Esophagus squamous epithelium (tissue), 5 donors: ENCODE measurements around the gene RSF1. TPM values are rescaled to one million over a fixed set of nuclear protein-coding genes. Genes with fewer than 3 reads are reported as not detected.

Source experiments
- DNase-seq: peaks from one replicate; lab custom pipeline; 2025; lab: John Stamatoyannopoulos, UW
- H3K27ac ChIP-seq, 4 donors: fragments of 200-600 bp; sonication (generic); one replicate each; pipeline ENCODE4 v1.5.1; 2016 to 2019; ENCODE audit warnings: mild to moderate bottlenecking in 1 of 4
- H3K27me3 ChIP-seq, 4 donors: fragments of 200-600 bp; sonication (generic); 1 replicate in 3 of 4; 2 replicates in 1 of 4; pipeline versions ENCODE4 v1.5.1 to v1.6.0; 2017 to 2021; ENCODE audit warnings: antibody characterized with exemption in 1 of 4
- H3K36me3 ChIP-seq, 3 donors: fragments of 200-600 bp; sonication (generic); one replicate each; pipeline ENCODE4 v1.5.1; 2016 to 2019
- H3K4me1 ChIP-seq, 3 donors: fragments of 200-600 bp; sonication (generic); one replicate each; pipeline ENCODE4 v1.5.1; 2017 to 2019
- H3K4me3 ChIP-seq, 4 donors: fragments of 200-600 bp; sonication (generic); 1 replicate in 3 of 4; 2 replicates in 1 of 4; pipeline ENCODE4 v1.5.1; 2016 to 2019; ENCODE audit warnings: mild to moderate bottlenecking in 2 of 4, moderate library complexity in 1 of 4
- H3K9me3 ChIP-seq, 3 donors: fragments of 200-600 bp; sonication (generic); one replicate each; pipeline ENCODE4 v1.5.1; 2016 to 2019
- CTCF ChIP-seq, 6 experiments: fragments of 450-650 bp in 4 of 6; fragments of 200-600 bp in 2 of 6; sonication (generic) in 2 of 6; IDR thresholded peaks; one replicate each; pipeline ENCODE4 v1.5.1; 2016 to 2019; ENCODE audit warnings: antibody characterized with exemption in 6 of 6, mild to moderate bottlenecking in 4 of 6, moderate library complexity in 4 of 6
- POLR2A ChIP-seq, 4 donors: fragments of 450-650 bp; IDR thresholded peaks; one replicate each; pipeline ENCODE4 v1.6.1; 2017; ENCODE audit warnings: antibody characterized with exemption in 4 of 4, mild to moderate bottlenecking in 4 of 4, moderate library complexity in 3 of 4
- WGBS, 2 donors: methylation state at CpG; one replicate each; pipeline ENCODE4 v1.1.5; 2018; 5-methylcytosine and 5-hydroxymethylcytosine counted together
- intact Hi-C: fragments of 100-400 bp; cut with DNase I; formaldehyde crosslinking; loops from one replicate; pipeline ENCODE4 v1.15.0; 2022
- total RNA-seq, 4 donors: library from RNA; depleted of rRNA; stranded (reverse); fragments of >200 nt; gene quantifications; one replicate each; pipeline ENCODE4 v1.1.0, GENCODE V29; 2016
- donor health status: DM: yes; HTN: yes; CAD: no.

Gene RSF1
- total RNA-seq, 4 donors from 2014 or later = 14.7 to 37.8 (median 29.1) TPM

- H3K36me3 ChIP-seq = no peaks in the 10 kb centered on the region
- TF ChIP-seq POLR2A (IDR thresholded peaks at IDR 0.05) = no peak
- no peak for TF ChIP-seq CTCF (IDR thresholded peaks at IDR 0.05)
- no peak overlapping the region for H3K27ac ChIP-seq
- DNase-seq = no peak
- WGBS, 2 donors = 75 to 86% methylated on average over 1 of the region's 1 CpG
- no peaks in the 10 kb centered on the region for H3K9me3 ChIP-seq
- H3K27me3 ChIP-seq = no peaks in the 10 kb centered on the region
- H3K4me3 ChIP-seq = no peak overlapping the region
- H3K4me1 ChIP-seq = no peaks in the 10 kb centered on the region
- intact Hi-C loops = no loop called here
These were observed 110.2 kb downstream of the RSF1 start for GRCh38 chr11:77710358-77710757.

DNA sequence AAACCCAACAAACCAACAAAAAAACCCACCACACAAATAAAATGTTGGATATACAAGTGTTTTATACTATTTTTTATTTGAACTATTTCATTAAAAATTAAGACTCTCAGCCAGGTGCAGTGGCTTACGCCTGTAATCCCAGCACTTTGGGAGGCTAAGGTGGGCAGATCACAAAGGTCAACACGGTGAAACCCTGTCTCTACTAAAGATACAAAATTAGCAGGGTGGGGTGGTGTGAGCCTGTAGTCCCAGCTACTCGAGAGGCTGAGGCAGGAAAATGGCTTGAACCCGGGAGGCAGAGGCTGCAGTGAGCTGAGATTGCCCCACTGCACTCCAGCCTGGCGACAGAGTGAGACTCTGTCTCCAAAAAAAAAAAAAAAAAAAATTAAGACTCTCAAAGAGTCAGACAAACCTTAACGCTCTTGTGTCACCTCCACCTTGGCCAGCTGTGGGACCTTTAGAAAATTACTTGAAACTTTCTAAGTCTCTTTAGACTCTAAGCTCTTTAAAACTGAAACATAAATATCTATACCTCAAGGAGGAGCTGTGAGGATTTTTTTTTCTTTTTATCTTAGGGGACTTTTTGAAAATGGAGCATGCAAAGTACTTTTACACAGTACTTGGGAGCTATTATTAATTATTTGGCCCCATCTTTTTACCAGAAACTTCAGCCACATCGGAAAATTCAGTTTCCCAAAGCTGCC, 114.5 kb downstream of the RSF1 start:
- H3K4me1 ChIP-seq = no peaks in the 10 kb centered on the region
- 91 to 96% methylated on average over 6 to 7 of the region's 7 CpGs for WGBS, 2 donors
- no peaks in the 10 kb centered on the region for H3K27me3 ChIP-seq
- peaks cover 0 to 40% (median 0%) of the 10 kb centered on the region in 3 donors for H3K36me3 ChIP-seq
- H3K4me3 ChIP-seq = no peak overlapping the region
- intact Hi-C loops = no loop called here
- TF ChIP-seq CTCF (IDR thresholded peaks at IDR 0.05) = no peak
- no peak for TF ChIP-seq POLR2A (IDR thresholded peaks at IDR 0.05)
- H3K9me3 ChIP-seq = no peaks in the 10 kb centered on the region
- H3K27ac ChIP-seq = no peak overlapping the region
- DNase-seq = no peak

- WGBS, 2 donors = 76 to 87% methylated on average over 3 to 4 of the region's 4 CpGs
- intact Hi-C loops = no loop called here
- H3K27me3 ChIP-seq = no peaks in the 10 kb centered on the region
- H3K36me3 ChIP-seq = peaks cover 0 to 47% (median 0%) of the 10 kb centered on the region in 3 donors
- H3K27ac ChIP-seq = no peak overlapping the region
- H3K9me3 ChIP-seq = no peaks in the 10 kb centered on the region
- no peak overlapping the region for H3K4me3 ChIP-seq
- TF ChIP-seq CTCF (IDR thresholded peaks at IDR 0.05) (no peak), POLR2A (IDR thresholded peaks at IDR 0.05) (no peak)
- H3K4me1 ChIP-seq = no peaks in the 10 kb centered on the region
- no peak for DNase-seq
These were observed 115.2 kb downstream of the RSF1 start for GRCh38 chr11:77705195-77705875.

DNA sequence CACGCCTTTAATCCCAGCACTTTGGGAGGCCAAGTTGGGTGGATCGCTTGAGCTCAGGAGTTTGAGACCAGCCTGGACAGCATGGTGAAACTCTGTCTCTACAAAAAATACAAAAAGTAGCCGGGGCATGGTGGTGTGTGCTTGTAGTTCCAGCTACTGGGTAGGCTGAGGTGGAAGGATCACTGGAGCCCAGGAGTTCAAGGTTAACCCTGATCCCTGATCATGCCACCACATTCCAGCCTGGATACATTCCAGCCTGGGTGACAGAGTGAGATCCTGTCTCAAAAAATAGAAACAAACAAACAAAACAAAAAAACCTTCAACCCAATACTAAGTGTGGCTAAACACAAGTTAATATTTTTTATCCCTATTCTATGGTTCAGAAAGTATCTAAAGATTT, 116.5 kb downstream of the RSF1 start:
- TF ChIP-seq POLR2A (IDR thresholded peaks at IDR 0.05) = no peak
- TF ChIP-seq CTCF (IDR thresholded peaks at IDR 0.05) = no peak
- no peak for DNase-seq
- no peak overlapping the region for H3K4me3 ChIP-seq
- intact Hi-C loops = no loop called here
- H3K4me1 ChIP-seq = no peaks in the 10 kb centered on the region
- WGBS, 2 donors = 95 to 98% methylated on average over 3 of the region's 3 CpGs
- no peak overlapping the region for H3K27ac ChIP-seq
- H3K36me3 ChIP-seq = peaks cover 0 to 55% (median 0%) of the 10 kb centered on the region in 3 donors
- H3K9me3 ChIP-seq = no peaks in the 10 kb centered on the region
- H3K27me3 ChIP-seq = no peaks in the 10 kb centered on the region

- H3K4me1 ChIP-seq = no peaks in the 10 kb centered on the region
- intact Hi-C loops = no loop called here
- peaks cover 0 to 90% (median 11%) of the 10 kb centered on the region in 3 donors for H3K36me3 ChIP-seq
- H3K9me3 ChIP-seq = no peaks in the 10 kb centered on the region
- H3K27me3 ChIP-seq = no peaks in the 10 kb centered on the region
- no peak overlapping the region for H3K27ac ChIP-seq
- 55 to 66% methylated on average over 1 of the region's 1 CpG for WGBS, 2 donors
- TF ChIP-seq POLR2A (IDR thresholded peaks at IDR 0.05) = no peak
- no peak for TF ChIP-seq CTCF (IDR thresholded peaks at IDR 0.05)
- DNase-seq = no peak
- H3K4me3 ChIP-seq = no peak overlapping the region
These were observed 121.1 kb downstream of the RSF1 start for GRCh38 chr11:77699425-77699824.
